ENCODE results near the gene ANKRD40. TPM values are rescaled to one million over a fixed set of nuclear protein-coding genes. Genes with fewer than 3 reads are reported as not detected.

Gene ANKRD40
- total and polyA plus RNA-seq, 10 of the 15 experiments (the other 5 are each of a cell fraction or from before 2014, with no cell fraction given), result 5.9 to 21.7 (median 14.8) TPM

- Histone ChIP-seq H3K36me3 (ENCODE audit: control insufficient read depth in 2 of 2, insufficient read depth in 2 of 2, low read length in 1 of 2) (no peaks in the 10 kb centered on the region), H3K4me1 (ENCODE audit: control insufficient read depth, insufficient read depth, low read length) (no peaks in the 10 kb centered on the region), H3K9ac (ENCODE audit: control insufficient read depth, insufficient read depth, low read length) (no peak overlapping the region), H3K4me3 (no peak overlapping the region), H3K27ac (ENCODE audit: control insufficient read depth, insufficient read depth) (no peak overlapping the region), H3K9me3 (replicated peaks; ENCODE audit: control insufficient read depth, insufficient read depth, low read length) (no peaks in the 10 kb centered on the region), H3K79me2 (ENCODE audit: control insufficient read depth, insufficient read depth, low read length) (no peaks in the 10 kb centered on the region), H3K4me2 (ENCODE audit: control insufficient read depth, insufficient read depth) (no peak overlapping the region), H2AFZ (ENCODE audit: control insufficient read depth, low read depth, low read length) (peak overlapping the region; percentile 34), H4K20me1 (ENCODE audit: control insufficient read depth, insufficient read depth) (no peaks in the 10 kb centered on the region), H3K27me3 (replicated peaks in 1 of 2; ENCODE audit: control insufficient read depth in 2 of 2, insufficient read depth in 2 of 2, low read length in 1 of 2) (no peaks in the 10 kb centered on the region)
- DNase-seq (ENCODE audit: low read depth, low spot score) (no peak), FAIRE-seq (no peak), ATAC-seq (peak; percentile 64)
- ChIA-PET POLR2A (interaction anchor here (0.5 to 1.1 kb wide), 2 partner anchors 56 to 586 kb away, joined by 4 to 5 read pairs; no protein-coding TSS in a partner anchor), RAD21 (ENCODE audit: unreplicated experiment) (no interaction called here), CTCF (interaction anchor here (1.2 to 1.7 kb wide), 2 partner anchors 31 to 34 kb away, joined by 4 to 5 read pairs; no protein-coding TSS in a partner anchor), SMC1A (ENCODE audit: uncharacterized antibody, unreplicated experiment) (interaction anchor here (0.7 to 1.4 kb wide), 2 partner anchors 10 to 35 kb away, joined by 3 read pairs; no protein-coding TSS in a partner anchor)
- intact Hi-C loops (cut with micrococcal nuclease; ENCODE audit: unreplicated experiment) (no loop called here), in situ Hi-C loops (cut with MboI) (no loop called here)
- TF ChIP-seq PKNOX1 (IDR thresholded peaks at IDR 0.05) (peak; percentile 67), E4F1 (IDR thresholded peaks at IDR 0.05; ENCODE audit: borderline replicate concordance, partially characterized antibody) (no peak)
- WGBS (ENCODE audit: insufficient coverage, insufficient replicate concordance, low lambda C conversion rate, missing lambda C conversion rate), result 32% methylated on average over 9 of the region's 9 CpGs
- no TSS peak for BruUV-seq (replicated peaks)
Measured at GRCh38 chr17:50661795-50662391, 45.8 kb downstream of the ANKRD40 start.
